Tibial nerve (tissue), 3 donors: ENCODE measurements around the gene RIMOC1.
A peak's percentile ranks its signal among the peaks of the same experiment; 100 is the strongest.

Experiments
- CTCF ChIP-seq, 5 experiments: fragments of 200-600 bp in 3 of 5; fragments of 450-650 bp in 2 of 5; sonication (generic) in 3 of 5; IDR thresholded peaks; one replicate each; pipeline ENCODE4 v1.5.1; 2016 to 2019; ENCODE audit warnings: antibody characterized with exemption in 5 of 5, mild to moderate bottlenecking in 3 of 5, moderate library complexity in 2 of 5
- POLR2A ChIP-seq, 2 donors: fragments of 450-650 bp; IDR thresholded peaks; one replicate each; pipeline ENCODE4 v1.6.1; 2017; ENCODE audit warnings: antibody characterized with exemption in 2 of 2, mild to moderate bottlenecking in 2 of 2, moderate library complexity in 2 of 2

GRCh38 chr5:41869724-41870626, 34.2 kb upstream of the RIMOC1 start, which contains the start of gene OXCT1:
- TF ChIP-seq POLR2A (IDR thresholded peaks at IDR 0.05) (peak; percentile 15 to 60), CTCF (IDR thresholded peaks at IDR 0.05) (no peak)
